HG03060 (cell line): ENCODE measurements around the gene KCP.
"Not testable (repeated sequence)": the region's sequence is repeated elsewhere in the genome, so short reads cannot be mapped to it uniquely, and the experiment has no call there.

Experiments used
- ATAC-seq: cut with Tn5 transposase; IDR thresholded peaks from one replicate; pipeline ENCODE4 v1.9.1; 2021; ENCODE audit warnings: low read depth, moderate number of reproducible peaks; ENCODE audit not compliant: unreplicated experiment

The KCP gene

GRCh38 chr7:128922496-128923410, 12.2 kb upstream of the KCP start:
- ATAC-seq: no peak

GRCh38 chr7:128921866-128922440, 11.4 kb upstream of the KCP start:
- no peak for ATAC-seq

- ATAC-seq: no peak
Measured at GRCh38 chr7:128920913-128921582, 10.5 kb upstream of the KCP start.

- ATAC-seq: no peak
Measured at GRCh38 chr7:128919881-128920799, 9.6 kb upstream of the KCP start.

GRCh38 chr7:128919241-128919640, 8.7 kb upstream of the KCP start:
- ATAC-seq: no peak

- ATAC-seq: no peak
Measured at GRCh38 chr7:128918016-128918665, 7.6 kb upstream of the KCP start.

GRCh38 chr7:128917122-128917521, 6.6 kb upstream of the KCP start:
- ATAC-seq: no peak

- no peak for ATAC-seq
Measured at GRCh38 chr7:128916643-128916915, 6.1 kb upstream of the KCP start.

GRCh38 chr7:128915841-128916642, 5.5 kb upstream of the KCP start:
- ATAC-seq: no peak

GRCh38 chr7:128915271-128915819, 4.8 kb upstream of the KCP start:
- no peak for ATAC-seq

GRCh38 chr7:128914566-128915151, 4.2 kb upstream of the KCP start:
- ATAC-seq: no peak

- ATAC-seq: no peak
Measured at GRCh38 chr7:128913870-128914565, 3.5 kb upstream of the KCP start.

- ATAC-seq: not testable (repeated sequence)
Measured at GRCh38 chr7:128912709-128913495, 2.4 kb upstream of the KCP start.

- ATAC-seq: no peak
Measured at GRCh38 chr7:128912281-128912680, 1.8 kb upstream of the KCP start.

- no peak for ATAC-seq
Measured at GRCh38 chr7:128911423-128912031, 1.0 kb upstream of the KCP start.

- no peak for ATAC-seq
Measured at GRCh38 chr7:128909625-128910568, 612 bp downstream of the KCP start.
